B cell (primary cell): ENCODE data around the gene LDLRAD2. TPM values are rescaled to one million over a fixed set of nuclear protein-coding genes. Genes with fewer than 3 reads are reported as not detected.

Experiments used
- ATAC-seq: fragments of 200-7000 bp; cut with Tn5 transposase; one replicate; pipeline ENCODE4 v1.10.0; 2021; ENCODE audit warnings: low read depth, mild to moderate bottlenecking, moderate number of reproducible peaks, moderate library complexity
- CTCF ChIA-PET: fragments of 350-600 bp; sonication (Branson Sonifier 250); formaldehyde crosslinking; loops from one replicate; lab custom pipeline; 2021; ENCODE audit warnings: antibody characterized with exemption, inconsistent platforms; lab: Charles Lee
- POLR2A ChIA-PET: fragments of 350-600 bp; sonication (Branson Sonifier 250); formaldehyde crosslinking; loops from one replicate; lab custom pipeline; 2021; ENCODE audit warnings: antibody characterized with exemption; lab: Charles Lee
- DNase-seq: peaks from one replicate; pipeline ENCODE4 v3.0.0; 2013
- H2AFZ ChIP-seq: 2 replicates; pipeline ENCODE4 v1.6.1; 2012; ENCODE audit warnings: mild to moderate bottlenecking, low read depth, low read length; ENCODE audit not compliant: insufficient read depth, poor library complexity, severe bottlenecking
- H3K27ac ChIP-seq, 2 donors: 1 replicate in 1 of 2; 2 replicates in 1 of 2; pipeline ENCODE4 v1.5.1; 2012 to 2013; ENCODE audit warnings: low read length in 2 of 2, mild to moderate bottlenecking in 2 of 2, moderate library complexity in 1 of 2
- H3K27me3 ChIP-seq, 4 experiments: fragments of 200-600 bp in 1 of 4; sonication (generic) in 1 of 4; replicated peaks in 1 of 4; 1 replicate in 2 of 4; 2 replicates in 2 of 4; pipeline versions ENCODE4 v1.6.1 to v1.7.0; 2013 to 2016; ENCODE audit warnings: low read length in 3 of 4, mild to moderate bottlenecking in 2 of 4, mixed read lengths in 1 of 4, moderate library complexity in 1 of 4; ENCODE audit not compliant: insufficient read depth in 4 of 4, control insufficient read depth in 3 of 4; ENCODE audit errors: control extremely low read depth in 1 of 4
- H3K36me3 ChIP-seq, 2 experiments: replicated peaks in 1 of 2; 1 replicate in 1 of 2; 2 replicates in 1 of 2; pipeline versions ENCODE4 v1.6.1 to v1.7.1; 2013; ENCODE audit warnings: low read length in 1 of 2; ENCODE audit not compliant: insufficient read depth in 2 of 2, control insufficient read depth in 1 of 2; ENCODE audit errors: control extremely low read depth in 1 of 2, extremely low read depth in 1 of 2
- H3K4me1 ChIP-seq, 2 donors: fragments of 200-600 bp in 1 of 2; sonication (generic) in 1 of 2; 1 replicate in 1 of 2; 2 replicates in 1 of 2; pipeline versions ENCODE4 v1.5.1 to v1.6.1; 2013 to 2017; ENCODE audit warnings: low read length in 2 of 2; ENCODE audit not compliant: control insufficient read depth in 2 of 2, insufficient read depth in 2 of 2
- H3K4me2 ChIP-seq: replicated peaks from 2 replicates; pipeline ENCODE3; 2012; ENCODE audit warnings: mild to moderate bottlenecking, low read depth, low read length; ENCODE audit not compliant: poor library complexity, severe bottlenecking
- H3K4me3 ChIP-seq, 5 experiments: fragments of 200-600 bp in 1 of 5; sonication (generic) in 1 of 5; 1 replicate in 3 of 5; 2 replicates in 2 of 5; pipeline versions ENCODE4 v1.5.1 to v1.7.0; 2011 to 2016; ENCODE audit warnings: low read length in 4 of 5, mild to moderate bottlenecking in 4 of 5, low read depth in 2 of 5, control low read depth in 1 of 5, moderate library complexity in 1 of 5; ENCODE audit not compliant: insufficient read depth in 1 of 5; ENCODE audit errors: control extremely low read depth in 1 of 5, extremely low read depth in 1 of 5
- H3K79me2 ChIP-seq: fragments of 200-600 bp; sonication (generic); one replicate; pipeline ENCODE4 v1.6.0; 2016; ENCODE audit warnings: low read length; ENCODE audit not compliant: control insufficient read depth, insufficient read depth
- H3K9ac ChIP-seq: fragments of 200-600 bp; sonication (generic); 2 replicates; pipeline ENCODE4 v1.6.1; 2017; ENCODE audit warnings: mild to moderate bottlenecking, low read length, moderate library complexity
- H3K9me3 ChIP-seq, 3 donors: one replicate each; pipeline versions ENCODE4 v1.6.1 to v1.7.1; 2013; ENCODE audit warnings: low read length in 2 of 3; ENCODE audit not compliant: control insufficient read depth in 2 of 3, insufficient read depth in 1 of 3; ENCODE audit errors: control extremely low read depth in 1 of 3
- H4K20me1 ChIP-seq: 2 replicates; pipeline ENCODE4 v1.6.0; 2012; ENCODE audit warnings: mild to moderate bottlenecking, low read length; ENCODE audit not compliant: insufficient read depth, control insufficient read depth, poor library complexity, severe bottlenecking
- H3K27ac Mint-ChIP-seq: one replicate; pipeline ENCODE4 v1.8.0; 2021; ENCODE audit warnings: mixed read lengths
- H3K27me3 Mint-ChIP-seq: one replicate; pipeline ENCODE4 v1.8.0; 2021; ENCODE audit warnings: mixed read lengths
- H3K4me1 Mint-ChIP-seq: one replicate; pipeline ENCODE4 v1.8.0; 2021; ENCODE audit warnings: mixed read lengths
- H3K4me3 Mint-ChIP-seq: one replicate; pipeline ENCODE4 v1.8.0; 2021; ENCODE audit warnings: mixed read lengths
- H3K9me3 Mint-ChIP-seq: one replicate; pipeline ENCODE4 v1.8.0; 2022; ENCODE audit warnings: mixed read lengths; ENCODE audit not compliant: insufficient read depth
- CTCF ChIP-seq: fragments of 200-600 bp; IDR thresholded peaks from one replicate; pipeline ENCODE4 v1.8.0; 2022; ENCODE audit warnings: antibody characterized with exemption, mild to moderate bottlenecking
- EZH2 ChIP-seq: IDR thresholded peaks from 2 replicates; pipeline ENCODE4 v1.6.1; 2012; ENCODE audit warnings: borderline replicate concordance, low read depth, mild to moderate bottlenecking, moderate library complexity, low read length; ENCODE audit not compliant: insufficient read depth, poor library complexity, severe bottlenecking
- WGBS: methylation state at CpG from one replicate; pipeline ENCODE4 v1.1.5; 2013; ENCODE audit warnings: missing lambda C conversion rate; ENCODE audit not compliant: insufficient coverage; 5-methylcytosine and 5-hydroxymethylcytosine counted together
- intact Hi-C: fragments of 100-400 bp; cut with micrococcal nuclease; formaldehyde crosslinking; loops from one replicate; pipeline ENCODE4 v1.10.0; 2022
- polyA plus RNA-seq: library from polyadenylated mRNA; depleted of rRNA; stranded (reverse); fragments of >200 nt; gene quantifications from 2 replicates; pipeline ENCODE4 v1.2.3, GENCODE V29; 2012
- total RNA-seq, 2 donors: library from RNA; stranded (reverse); fragments of 120-200 nt in 1 of 2; gene quantifications; 1 replicate in 1 of 2; 2 replicates in 1 of 2; pipeline versions ENCODE4 v1.2.3 to v1.2.4, GENCODE V29; 2013 to 2022

The LDLRAD2 gene
- total and polyA plus RNA-seq, 2 donors (not counting 1 experiment from before 2014, with no cell fraction given): 0.47 to 3.0 TPM

- Mint-ChIP-seq H3K27ac (no peak overlapping the region), H3K27me3 (no peaks in the 10 kb centered on the region), H3K4me1 (no peaks in the 10 kb centered on the region), H3K9me3 (peaks cover 10% of the 10 kb centered on the region), H3K4me3 (no peak overlapping the region)
- no peak for ATAC-seq
- Histone ChIP-seq H4K20me1 (no peaks in the 10 kb centered on the region), H2AFZ (no peak overlapping the region), H3K4me2 (no peak overlapping the region), H3K36me3 (peaks cover 0 to 2% of the 10 kb centered on the region in 2 experiments), H3K9ac (no peak overlapping the region), H3K4me3 (no peak overlapping the region), H3K79me2 (no peaks in the 10 kb centered on the region), H3K4me1 (no peaks in the 10 kb centered on the region), H3K27ac (no peak overlapping the region), H3K9me3 (peaks cover 0 to 30% (median 11%) of the 10 kb centered on the region in 3 donors), H3K27me3 (no peaks in the 10 kb centered on the region)
- intact Hi-C loops: no loop called here
- no peak for DNase-seq
- WGBS: 95% methylated on average over 15 of the region's 16 CpGs
- no peak for TF ChIP-seq CTCF
- TF ChIP-seq EZH2: no peak
- POLR2A ChIA-PET: no interaction called here
- CTCF ChIA-PET: no interaction called here
Measured at GRCh38 chr1:21834666-21835065, 22.6 kb downstream of the LDLRAD2 start.

- no peak overlapping the region for H3K4me3 ChIP-seq
- DNase-seq: no peak
- peaks cover 0 to 2% of the 10 kb centered on the region in 2 experiments for H3K36me3 ChIP-seq
- H3K79me2 ChIP-seq: no peaks in the 10 kb centered on the region
- no peak overlapping the region for H3K4me3 Mint-ChIP-seq
- no peak overlapping the region for H2AFZ ChIP-seq
- no peak for ATAC-seq
- intact Hi-C loops: no loop called here
- no peak overlapping the region for H3K9ac ChIP-seq
- H3K4me2 ChIP-seq: no peak overlapping the region
- peaks cover 0 to 30% (median 11%) of the 10 kb centered on the region in 3 donors for H3K9me3 ChIP-seq
- no peaks in the 10 kb centered on the region for H4K20me1 ChIP-seq
- POLR2A ChIA-PET: no interaction called here
- H3K27me3 Mint-ChIP-seq: no peaks in the 10 kb centered on the region
- no CpG with 5 or more reads among the region's 4 CpGs for WGBS
- peaks cover 10% of the 10 kb centered on the region for H3K9me3 Mint-ChIP-seq
- H3K4me1 Mint-ChIP-seq: no peaks in the 10 kb centered on the region
- H3K27me3 ChIP-seq: no peaks in the 10 kb centered on the region
- H3K27ac ChIP-seq: no peak overlapping the region
- TF ChIP-seq EZH2 (no peak), CTCF (no peak)
- no peaks in the 10 kb centered on the region for H3K4me1 ChIP-seq
- CTCF ChIA-PET: no interaction called here
- no peak overlapping the region for H3K27ac Mint-ChIP-seq
Measured at GRCh38 chr1:21836010-21836409, 23.9 kb downstream of the LDLRAD2 start.
